ENCODE measurements around the gene VSTM2L. TPM values are rescaled to one million over a fixed set of nuclear protein-coding genes. Genes with fewer than 3 reads are reported as not detected.

Gene VSTM2L
- total RNA-seq, 1 donor from 2014 or later, result 0.46 TPM

- TF ChIP-seq CTCF (IDR thresholded peaks at IDR 0.05; ENCODE audit: insufficient read depth, low read length, poor library complexity, severe bottlenecking), result no peak
- no peak overlapping the region for H3K4me3 ChIP-seq (ENCODE audit: low read depth, low read length)
- H3K27me3 ChIP-seq (ENCODE audit: control insufficient read depth, insufficient read depth, low read length), result peaks cover 5% of the 10 kb centered on the region
- no peak for DNase-seq (ENCODE audit: low read depth)
- no peaks in the 10 kb centered on the region for H3K36me3 ChIP-seq (ENCODE audit: control insufficient read depth, insufficient read depth, low read length)
These were observed 35.3 kb downstream of the VSTM2L start for GRCh38 chr20:37938181-37938750.

- Histone ChIP-seq H3K4me3 (ENCODE audit: low read depth, low read length) (no peak overlapping the region), H3K36me3 (ENCODE audit: control insufficient read depth, insufficient read depth, low read length) (no peaks in the 10 kb centered on the region), H3K27me3 (ENCODE audit: control insufficient read depth, insufficient read depth, low read length) (peaks cover 5% of the 10 kb centered on the region)
- no peak for TF ChIP-seq CTCF (IDR thresholded peaks at IDR 0.05; ENCODE audit: insufficient read depth, low read length, poor library complexity, severe bottlenecking)
- no peak for DNase-seq (ENCODE audit: low read depth)
These were observed 36.0 kb downstream of the VSTM2L start for GRCh38 chr20:37938954-37939353.

GRCh38 chr20:37939701-37940560 lies 37.0 kb downstream of the VSTM2L start:
- no peak for DNase-seq (ENCODE audit: low read depth)
- Histone ChIP-seq H3K27me3 (ENCODE audit: control insufficient read depth, insufficient read depth, low read length) (peaks cover 3% of the 10 kb centered on the region), H3K4me3 (ENCODE audit: low read depth, low read length) (no peak overlapping the region), H3K36me3 (ENCODE audit: control insufficient read depth, insufficient read depth, low read length) (no peaks in the 10 kb centered on the region)
- TF ChIP-seq CTCF (IDR thresholded peaks at IDR 0.05; ENCODE audit: insufficient read depth, low read length, poor library complexity, severe bottlenecking), result no peak

GRCh38 chr20:37940858-37941257 lies 37.9 kb downstream of the VSTM2L start:
- Histone ChIP-seq H3K27me3 (ENCODE audit: control insufficient read depth, insufficient read depth, low read length) (peaks cover 3% of the 10 kb centered on the region), H3K36me3 (ENCODE audit: control insufficient read depth, insufficient read depth, low read length) (no peaks in the 10 kb centered on the region), H3K4me3 (ENCODE audit: low read depth, low read length) (no peak overlapping the region)
- no peak for DNase-seq (ENCODE audit: low read depth)
- no peak for TF ChIP-seq CTCF (IDR thresholded peaks at IDR 0.05; ENCODE audit: insufficient read depth, low read length, poor library complexity, severe bottlenecking)

- TF ChIP-seq CTCF (IDR thresholded peaks at IDR 0.05; ENCODE audit: insufficient read depth, low read length, poor library complexity, severe bottlenecking), result peak; percentile 8
- Histone ChIP-seq H3K4me3 (ENCODE audit: low read depth, low read length) (no peak overlapping the region), H3K27me3 (ENCODE audit: control insufficient read depth, insufficient read depth, low read length) (peaks cover 3% of the 10 kb centered on the region), H3K36me3 (ENCODE audit: control insufficient read depth, insufficient read depth, low read length) (no peaks in the 10 kb centered on the region)
- no peak for DNase-seq (ENCODE audit: low read depth)
These were observed 38.4 kb downstream of the VSTM2L start for GRCh38 chr20:37941332-37941731.
